ENCODE data around the gene FRMD6. TPM values are rescaled to one million over a fixed set of nuclear protein-coding genes. Genes with fewer than 3 reads are reported as not detected.

FRMD6 gene
- total RNA-seq, 1 experiment from 2014 or later = 11.4 TPM

DNA sequence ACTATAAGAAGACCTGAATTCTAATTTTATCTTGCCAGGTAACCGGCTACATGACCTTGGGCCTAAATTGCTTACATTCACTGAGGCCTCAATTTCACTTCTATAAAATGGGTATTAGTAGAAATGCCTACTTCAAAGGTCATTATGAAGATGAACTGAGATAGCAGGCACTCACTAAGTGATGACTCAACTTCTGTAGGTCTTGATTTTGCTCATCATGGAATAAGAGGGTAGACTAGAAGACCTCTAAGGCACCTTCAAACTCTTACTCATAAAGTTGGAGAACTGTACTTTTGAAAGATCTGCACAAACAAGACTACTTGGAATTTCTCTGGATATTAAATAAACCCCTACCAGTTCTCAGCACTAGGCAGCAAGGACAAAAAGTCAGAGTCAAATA lies 39.3 kb upstream of the FRMD6 start:
- Histone ChIP-seq H3K27me3 (ENCODE audit: insufficient read depth, low read length) (no peaks in the 10 kb centered on the region), H3K4me2 (ENCODE audit: low read length) (no peak overlapping the region), H3K79me2 (ENCODE audit: insufficient read depth, low read length) (no peaks in the 10 kb centered on the region), H3K9me2 (ENCODE audit: insufficient read depth) (no peaks in the 10 kb centered on the region), H3K27ac (ENCODE audit: low read depth, low read length) (no peak overlapping the region), H3K9ac (ENCODE audit: low read length) (no peak overlapping the region), H3K4me1 (ENCODE audit: control insufficient read depth in 1 of 2, insufficient read depth in 2 of 2, low read length in 2 of 2) (peaks cover 10 to 14% of the 10 kb centered on the region in 2 experiments), H3K9me3 (ENCODE audit: control insufficient read depth in 1 of 2, insufficient read depth in 1 of 2, low read depth in 1 of 2, low read length in 2 of 2) (no peaks in the 10 kb centered on the region), H3K36me3 (ENCODE audit: control insufficient read depth in 1 of 2, insufficient read depth in 2 of 2, low read length in 2 of 2) (no peaks in the 10 kb centered on the region), H2AFZ (ENCODE audit: low read depth, low read length, poor library complexity, severe bottlenecking) (no peak overlapping the region), H3K4me3 (replicated peaks in 1 of 2; ENCODE audit: low read depth in 1 of 2, low read length in 2 of 2) (no peak overlapping the region), H4K20me1 (ENCODE audit: insufficient read depth) (no peaks in the 10 kb centered on the region)
- ChIA-PET POLR2A (no interaction called here), RAD21 (ENCODE audit: low non-redundant PET in 1 of 2, low total read pairs in 2 of 2, uncharacterized antibody in 2 of 2, unreplicated experiment in 2 of 2) (no interaction called here), CTCF (no interaction called here)
- no TSS peak for BruUV-seq (replicated peaks)
- TF ChIP-seq ZNF274 (IDR thresholded peaks at IDR 0.05; ENCODE audit: low read depth, low read length) (no peak), EZH2phosphoT487 (IDR thresholded peaks at IDR 0.05; ENCODE audit: borderline replicate concordance) (no peak), CTCF (IDR thresholded peaks at IDR 0.05 in 2 of 3, conservative IDR thresholded peaks at IDR 0.05 in 1 of 3; ENCODE audit: borderline replicate concordance in 1 of 3, insufficient read depth in 1 of 3, low read depth in 2 of 3, low read length in 2 of 3) (no peak), POLR2A (IDR thresholded peaks at IDR 0.05; ENCODE audit: borderline replicate concordance, extremely low read depth, insufficient read depth, insufficient read length) (no peak), ATF3 (IDR thresholded peaks at IDR 0.05) (no peak), EGR1 (IDR thresholded peaks at IDR 0.05; ENCODE audit: low read depth) (no peak), POLR2AphosphoS5 (IDR thresholded peaks at IDR 0.05; ENCODE audit: low read depth, low read length) (no peak), CBX3 (IDR thresholded peaks at IDR 0.05; ENCODE audit: low read depth) (no peak), ZFX (IDR thresholded peaks at IDR 0.05) (no peak), JUND (IDR thresholded peaks at IDR 0.05) (no peak), RAD21 (IDR thresholded peaks at IDR 0.05; ENCODE audit: low read depth) (no peak), YY1 (IDR thresholded peaks at IDR 0.05; ENCODE audit: extremely low read depth, insufficient replicate concordance, low read depth, low read length) (no peak), ELF1 (IDR thresholded peaks at IDR 0.05; ENCODE audit: borderline replicate concordance, low read depth) (no peak)
- TF ChIP-seq, protein P1, sequence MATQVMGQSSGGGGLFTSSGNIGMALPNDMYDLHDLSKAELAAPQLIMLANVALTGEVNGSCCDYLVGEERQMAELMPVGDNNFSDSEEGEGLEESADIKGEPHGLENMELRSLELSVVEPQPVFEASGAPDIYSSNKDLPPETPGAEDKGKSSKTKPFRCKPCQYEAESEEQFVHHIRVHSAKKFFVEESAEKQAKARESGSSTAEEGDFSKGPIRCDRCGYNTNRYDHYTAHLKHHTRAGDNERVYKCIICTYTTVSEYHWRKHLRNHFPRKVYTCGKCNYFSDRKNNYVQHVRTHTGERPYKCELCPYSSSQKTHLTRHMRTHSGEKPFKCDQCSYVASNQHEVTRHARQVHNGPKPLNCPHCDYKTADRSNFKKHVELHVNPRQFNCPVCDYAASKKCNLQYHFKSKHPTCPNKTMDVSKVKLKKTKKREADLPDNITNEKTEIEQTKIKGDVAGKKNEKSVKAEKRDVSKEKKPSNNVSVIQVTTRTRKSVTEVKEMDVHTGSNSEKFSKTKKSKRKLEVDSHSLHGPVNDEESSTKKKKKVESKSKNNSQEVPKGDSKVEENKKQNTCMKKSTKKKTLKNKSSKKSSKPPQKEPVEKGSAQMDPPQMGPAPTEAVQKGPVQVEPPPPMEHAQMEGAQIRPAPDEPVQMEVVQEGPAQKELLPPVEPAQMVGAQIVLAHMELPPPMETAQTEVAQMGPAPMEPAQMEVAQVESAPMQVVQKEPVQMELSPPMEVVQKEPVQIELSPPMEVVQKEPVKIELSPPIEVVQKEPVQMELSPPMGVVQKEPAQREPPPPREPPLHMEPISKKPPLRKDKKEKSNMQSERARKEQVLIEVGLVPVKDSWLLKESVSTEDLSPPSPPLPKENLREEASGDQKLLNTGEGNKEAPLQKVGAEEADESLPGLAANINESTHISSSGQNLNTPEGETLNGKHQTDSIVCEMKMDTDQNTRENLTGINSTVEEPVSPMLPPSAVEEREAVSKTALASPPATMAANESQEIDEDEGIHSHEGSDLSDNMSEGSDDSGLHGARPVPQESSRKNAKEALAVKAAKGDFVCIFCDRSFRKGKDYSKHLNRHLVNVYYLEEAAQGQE (IDR thresholded peaks at IDR 0.05; ENCODE audit: low read depth) = no peak
- ATAC-seq (no peak), DNase-seq (ENCODE audit: low read depth, low spot score) (no peak)
- intact Hi-C loops (cut with micrococcal nuclease) = no loop called here

All from HCT116 (cell line).